ENCODE data around the gene BLID. TPM values are rescaled to one million over a fixed set of nuclear protein-coding genes. Genes with fewer than 3 reads are reported as not detected.

Gene BLID
- total RNA-seq, 2 experiments from 2014 or later = not detected

GRCh38 chr11:122140500-122140899 is 24.5 kb upstream of the BLID start:
- CTCF ChIA-PET (ENCODE audit: unreplicated experiment) = no interaction called here
- POLR2A ChIA-PET = interaction anchor here (0.6 kb wide), 1 partner anchor 866 kb away, joined by 3 read pairs; no protein-coding TSS in a partner anchor
- no peaks in the 10 kb centered on the region for H4K20me1 ChIP-seq (ENCODE audit: insufficient read depth, low read length)

GRCh38 chr11:122139595-122139866 is 23.5 kb upstream of the BLID start:
- intact Hi-C loops (cut with micrococcal nuclease; ENCODE audit: unreplicated experiment) = no loop called here
- Histone ChIP-seq H3K27ac (ENCODE audit: low read depth, low read length, poor library complexity, severe bottlenecking) (no peak overlapping the region), H3K79me2 (ENCODE audit: insufficient read depth, low read depth, low read length) (no peaks in the 10 kb centered on the region), H3K36me3 (ENCODE audit: insufficient read depth, low read length) (no peaks in the 10 kb centered on the region), H3K4me2 (ENCODE audit: low read length) (no peak overlapping the region), H4K20me1 (ENCODE audit: insufficient read depth, low read length) (no peaks in the 10 kb centered on the region), H3K4me3 (ENCODE audit: low read depth, low read length, poor library complexity, severe bottlenecking) (no peak overlapping the region), H3K4me1 (ENCODE audit: insufficient read depth, low read length, poor library complexity, severe bottlenecking) (no peaks in the 10 kb centered on the region), H3K9me3 (ENCODE audit: low read length) (no peaks in the 10 kb centered on the region), H3K9me2 (ENCODE audit: insufficient read depth, low read length) (no peaks in the 10 kb centered on the region), H2AFZ (ENCODE audit: low read length) (no peak overlapping the region)
- POLR2A ChIA-PET = no interaction called here
- CTCF ChIA-PET (ENCODE audit: unreplicated experiment) = no interaction called here
- no peak for DNase-seq (ENCODE audit: low spot score)
- BruUV-seq (replicated peaks) = no TSS peak
- no peak for TF ChIP-seq EZH2phosphoT487 (IDR thresholded peaks at IDR 0.05; ENCODE audit: borderline replicate concordance, low read depth, low read length)
- TF ChIP-seq CTCF (conservative IDR thresholded peaks at IDR 0.05; ENCODE audit: low read length) = no peak

More at GRCh38 chr11:122140500-122140899, 24.5 kb upstream of the BLID start:
- H3K79me2 ChIP-seq (ENCODE audit: insufficient read depth, low read depth, low read length) = no peaks in the 10 kb centered on the region
- TF ChIP-seq CTCF (conservative IDR thresholded peaks at IDR 0.05; ENCODE audit: low read length) (no peak), EZH2phosphoT487 (IDR thresholded peaks at IDR 0.05; ENCODE audit: borderline replicate concordance, low read depth, low read length) (no peak)
- no peaks in the 10 kb centered on the region for H3K9me3 ChIP-seq (ENCODE audit: low read length)
- H3K4me1 ChIP-seq (ENCODE audit: insufficient read depth, low read length, poor library complexity, severe bottlenecking) = no peaks in the 10 kb centered on the region
- BruUV-seq (replicated peaks) = no TSS peak
- H3K4me3 ChIP-seq (ENCODE audit: low read depth, low read length, poor library complexity, severe bottlenecking) = no peak overlapping the region
- H3K4me2 ChIP-seq (ENCODE audit: low read length) = no peak overlapping the region
- H3K36me3 ChIP-seq (ENCODE audit: insufficient read depth, low read length) = no peaks in the 10 kb centered on the region
- H3K27ac ChIP-seq (ENCODE audit: low read depth, low read length, poor library complexity, severe bottlenecking) = no peak overlapping the region
- no peak for DNase-seq (ENCODE audit: low spot score)
- intact Hi-C loops (cut with micrococcal nuclease; ENCODE audit: unreplicated experiment) = no loop called here
- H2AFZ ChIP-seq (ENCODE audit: low read length) = no peak overlapping the region
- H3K9me2 ChIP-seq (ENCODE audit: insufficient read depth, low read length) = no peaks in the 10 kb centered on the region

- H3K27ac ChIP-seq (ENCODE audit: low read depth, low read length, poor library complexity, severe bottlenecking) = no peak overlapping the region
- H4K20me1 ChIP-seq (ENCODE audit: insufficient read depth, low read length) = no peaks in the 10 kb centered on the region
- H3K4me1 ChIP-seq (ENCODE audit: insufficient read depth, low read length, poor library complexity, severe bottlenecking) = no peaks in the 10 kb centered on the region
- no peak overlapping the region for H2AFZ ChIP-seq (ENCODE audit: low read length)
- no peaks in the 10 kb centered on the region for H3K36me3 ChIP-seq (ENCODE audit: insufficient read depth, low read length)
- TF ChIP-seq CTCF (conservative IDR thresholded peaks at IDR 0.05; ENCODE audit: low read length) = no peak
- no peak for TF ChIP-seq EZH2phosphoT487 (IDR thresholded peaks at IDR 0.05; ENCODE audit: borderline replicate concordance, low read depth, low read length)
- no peaks in the 10 kb centered on the region for H3K79me2 ChIP-seq (ENCODE audit: insufficient read depth, low read depth, low read length)
- no peak for DNase-seq (ENCODE audit: low spot score)
- H3K4me3 ChIP-seq (ENCODE audit: low read depth, low read length, poor library complexity, severe bottlenecking) = no peak overlapping the region
- BruUV-seq (replicated peaks) = no TSS peak
- no peaks in the 10 kb centered on the region for H3K9me2 ChIP-seq (ENCODE audit: insufficient read depth, low read length)
- no peaks in the 10 kb centered on the region for H3K9me3 ChIP-seq (ENCODE audit: low read length)
- POLR2A ChIA-PET = no interaction called here
- CTCF ChIA-PET (ENCODE audit: unreplicated experiment) = no interaction called here
- intact Hi-C loops (cut with micrococcal nuclease; ENCODE audit: unreplicated experiment) = no loop called here
- no peak overlapping the region for H3K4me2 ChIP-seq (ENCODE audit: low read length)
Observed at GRCh38 chr11:122138744-122139594, 23.0 kb upstream of the BLID start.
